T-helper 1 cell treated with Interleukin-12 subunit alpha and Interleukin-12 subunit beta and Interleukin-4 antibody, amounts not matched to agents 30 μg/mL and 1 μg/mL, for 36 hours (primary cell): ENCODE data around the gene B3GALNT1.
A peak's percentile ranks its signal among the peaks of the same experiment; 100 is the strongest.

Experiments used
- H3K27ac Mint-ChIP-seq: one replicate; pipeline ENCODE4 v1.8.0; 2021; ENCODE audit warnings: mild to moderate bottlenecking, mixed read lengths
- H3K27me3 Mint-ChIP-seq: one replicate; pipeline ENCODE4 v1.8.0; 2021; ENCODE audit warnings: low read depth, mixed read lengths
- H3K36me3 Mint-ChIP-seq: one replicate; pipeline ENCODE4 v1.8.0; 2021; ENCODE audit warnings: low read depth, mixed read lengths
- H3K4me1 Mint-ChIP-seq: one replicate; pipeline ENCODE4 v1.8.0; 2021; ENCODE audit warnings: low read depth, mixed read lengths
- H3K4me3 Mint-ChIP-seq: one replicate; pipeline ENCODE4 v1.8.0; 2021; ENCODE audit warnings: mild to moderate bottlenecking, moderate library complexity, mixed read lengths
- H3K9me3 Mint-ChIP-seq: one replicate; pipeline ENCODE4 v1.8.0; 2021; ENCODE audit warnings: mixed read lengths

Gene B3GALNT1, protein sequence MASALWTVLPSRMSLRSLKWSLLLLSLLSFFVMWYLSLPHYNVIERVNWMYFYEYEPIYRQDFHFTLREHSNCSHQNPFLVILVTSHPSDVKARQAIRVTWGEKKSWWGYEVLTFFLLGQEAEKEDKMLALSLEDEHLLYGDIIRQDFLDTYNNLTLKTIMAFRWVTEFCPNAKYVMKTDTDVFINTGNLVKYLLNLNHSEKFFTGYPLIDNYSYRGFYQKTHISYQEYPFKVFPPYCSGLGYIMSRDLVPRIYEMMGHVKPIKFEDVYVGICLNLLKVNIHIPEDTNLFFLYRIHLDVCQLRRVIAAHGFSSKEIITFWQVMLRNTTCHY

DNA sequence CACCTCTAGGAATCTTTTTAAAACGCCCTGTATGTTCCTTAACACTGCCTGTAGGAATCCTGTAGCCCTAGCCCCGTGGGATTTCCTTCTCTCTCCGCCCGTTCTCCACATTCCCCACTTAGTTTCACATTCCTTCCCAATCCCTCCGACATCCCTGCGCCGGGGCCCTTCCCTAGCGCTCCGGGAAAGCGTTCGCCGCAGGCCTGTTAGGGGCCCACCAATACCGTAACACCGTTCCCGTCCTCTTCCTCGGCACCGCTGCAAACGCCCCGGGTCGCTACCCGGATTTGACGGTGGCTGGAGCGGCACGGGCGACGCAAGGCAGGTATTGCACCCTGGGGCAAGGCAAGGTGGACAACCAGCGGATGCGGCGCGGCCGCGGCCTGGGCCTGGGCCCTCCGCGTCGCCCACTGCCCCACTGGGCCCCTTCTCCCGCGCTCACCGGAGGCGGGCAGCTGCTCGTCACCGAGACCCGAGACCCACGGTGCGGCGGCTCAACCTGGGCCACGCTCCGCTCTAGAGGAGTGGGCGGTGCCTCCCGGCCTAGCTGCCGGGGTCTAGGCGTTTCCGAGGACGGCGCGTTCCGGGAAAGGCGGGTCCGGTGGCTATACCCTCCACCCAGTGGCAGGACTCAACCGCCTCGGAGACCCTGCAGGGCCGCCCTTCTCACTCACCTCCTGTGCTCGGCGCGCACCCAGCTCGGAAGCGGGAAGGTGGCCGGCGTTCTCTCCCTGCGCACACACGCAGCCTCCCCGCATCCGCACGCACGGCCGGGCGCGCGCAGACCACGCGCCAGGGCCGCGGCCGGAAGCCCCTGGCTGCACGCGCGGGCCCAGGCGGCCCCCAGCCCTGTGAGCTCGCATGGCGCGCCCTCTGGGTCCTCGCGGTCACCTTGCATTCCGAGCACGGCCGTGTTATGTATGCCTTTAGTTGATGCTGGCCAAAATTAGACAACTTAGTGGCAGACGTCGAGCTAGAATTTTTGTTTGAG is at the start of gene B3GALNT1:
Gene B3GALNT1, minus strand, starts transcription at position 789 of the 991 bp plus-strand sequence. CDS start 18,595 bp downstream, outside the sequence.
- Mint-ChIP-seq H3K4me1 (peaks cover 17% of the 10 kb centered on the region), H3K9me3 (no peaks in the 10 kb centered on the region), H3K27ac (no peak within 1 kb of the TSS), H3K36me3 (peaks cover 5% of the 10 kb centered on the region), H3K4me3 (peak within 1 kb of the TSS; percentile 78), H3K27me3 (peaks cover 27% of the 10 kb centered on the region)

DNA sequence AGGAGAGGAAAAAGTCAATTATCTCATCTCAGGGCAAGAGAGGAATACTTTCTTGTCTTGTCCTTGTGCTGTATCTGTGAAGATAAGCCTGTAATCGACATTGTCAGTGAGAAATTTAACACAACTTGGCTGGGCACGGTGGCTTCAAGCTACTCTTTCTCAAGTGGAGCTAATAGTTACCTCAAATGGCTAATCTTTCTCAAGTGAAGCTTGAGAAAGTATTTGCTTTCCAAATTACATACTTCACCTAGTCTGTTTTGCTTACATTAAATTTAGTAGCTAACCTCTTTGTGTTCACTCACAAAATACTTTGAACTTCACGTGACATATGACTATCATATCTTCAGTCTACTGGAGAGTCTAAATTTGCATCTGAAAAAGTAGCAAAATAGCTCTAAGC is 48.3 kb upstream of the B3GALNT1 start:
- H3K36me3 Mint-ChIP-seq, result no peaks in the 10 kb centered on the region
- no peaks in the 10 kb centered on the region for H3K9me3 Mint-ChIP-seq
- peaks cover 14% of the 10 kb centered on the region for H3K27me3 Mint-ChIP-seq

DNA sequence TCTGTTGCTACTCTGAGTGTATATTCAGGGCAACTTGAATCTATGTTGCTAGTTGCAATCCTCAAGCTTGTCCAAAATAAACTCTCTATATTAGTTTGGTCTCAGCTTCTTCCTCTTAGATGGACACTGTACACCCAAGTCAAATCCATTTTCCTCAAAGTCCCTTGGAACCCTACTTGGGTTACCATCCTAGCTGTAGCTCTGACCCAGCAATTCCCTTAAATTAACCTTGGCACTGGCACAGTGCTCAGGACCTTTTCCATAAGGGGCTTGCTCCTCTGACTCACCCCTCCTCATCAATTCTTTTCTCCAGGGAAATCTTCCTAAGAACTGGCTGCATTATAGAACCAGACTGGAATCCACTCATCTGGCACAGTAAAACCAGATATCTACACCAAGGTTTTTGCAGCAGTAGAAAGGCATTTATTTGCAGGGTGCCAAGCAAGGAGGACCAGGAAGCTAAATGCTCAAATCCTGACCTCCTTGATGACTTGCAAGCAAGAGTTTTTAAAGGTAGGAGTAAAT is 44.9 kb upstream of the B3GALNT1 start:
- H3K9me3 Mint-ChIP-seq, result peaks cover under 1% of the 10 kb centered on the region

More for the DNA sequence above, 48.3 kb upstream of the B3GALNT1 start:
- Mint-ChIP-seq H3K27ac (no peak overlapping the region), H3K4me3 (no peak overlapping the region), H3K4me1 (no peaks in the 10 kb centered on the region)

GRCh38 chr3:161149529-161149928 is 44.4 kb upstream of the B3GALNT1 start:
- peaks cover 9% of the 10 kb centered on the region for H3K27me3 Mint-ChIP-seq
- H3K9me3 Mint-ChIP-seq, result peaks cover 4% of the 10 kb centered on the region
- H3K36me3 Mint-ChIP-seq, result no peaks in the 10 kb centered on the region
- H3K27ac Mint-ChIP-seq, result no peak overlapping the region
- no peak overlapping the region for H3K4me3 Mint-ChIP-seq
- H3K4me1 Mint-ChIP-seq, result no peaks in the 10 kb centered on the region

More for the DNA sequence above, 44.9 kb upstream of the B3GALNT1 start:
- Mint-ChIP-seq H3K4me3 (no peak overlapping the region), H3K27me3 (peaks cover 10% of the 10 kb centered on the region), H3K27ac (no peak overlapping the region), H3K4me1 (no peaks in the 10 kb centered on the region), H3K36me3 (no peaks in the 10 kb centered on the region)

GRCh38 chr3:161148832-161149475 is 43.8 kb upstream of the B3GALNT1 start:
- Mint-ChIP-seq H3K27ac (no peak overlapping the region), H3K4me1 (no peaks in the 10 kb centered on the region), H3K27me3 (peaks cover 7% of the 10 kb centered on the region), H3K4me3 (no peak overlapping the region), H3K9me3 (peaks cover 4% of the 10 kb centered on the region), H3K36me3 (no peaks in the 10 kb centered on the region)

- H3K27ac Mint-ChIP-seq, result no peak overlapping the region
- no peaks in the 10 kb centered on the region for H3K27me3 Mint-ChIP-seq
- H3K4me3 Mint-ChIP-seq, result no peak overlapping the region
- H3K36me3 Mint-ChIP-seq, result no peaks in the 10 kb centered on the region
- H3K4me1 Mint-ChIP-seq, result no peaks in the 10 kb centered on the region
- peaks cover 4% of the 10 kb centered on the region for H3K9me3 Mint-ChIP-seq
Measured at GRCh38 chr3:161142486-161142885, 37.3 kb upstream of the B3GALNT1 start.

DNA sequence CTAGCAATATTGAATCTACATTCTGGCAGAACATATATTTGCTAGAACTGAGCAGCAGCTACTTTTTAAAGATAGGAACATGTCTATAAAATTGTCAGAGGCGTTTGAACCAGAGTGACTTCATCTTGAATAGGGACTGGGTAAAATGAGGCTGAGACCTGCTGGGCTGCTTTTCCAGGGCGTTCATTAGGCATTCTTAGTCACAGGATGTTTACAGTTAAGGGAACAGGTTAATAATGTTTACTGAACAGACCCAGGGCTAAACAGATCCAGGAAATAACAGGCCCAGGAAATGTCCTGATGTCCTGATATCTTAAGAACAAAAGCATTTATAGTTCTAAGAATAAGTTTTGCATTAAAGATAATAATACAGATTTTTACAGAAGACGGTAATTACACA is 34.5 kb upstream of the B3GALNT1 start:
- H3K36me3 Mint-ChIP-seq, result no peaks in the 10 kb centered on the region
- no peaks in the 10 kb centered on the region for H3K4me1 Mint-ChIP-seq
- H3K27ac Mint-ChIP-seq, result no peak overlapping the region
- H3K27me3 Mint-ChIP-seq, result no peaks in the 10 kb centered on the region
- H3K9me3 Mint-ChIP-seq, result peaks cover under 1% of the 10 kb centered on the region
- no peak overlapping the region for H3K4me3 Mint-ChIP-seq

DNA sequence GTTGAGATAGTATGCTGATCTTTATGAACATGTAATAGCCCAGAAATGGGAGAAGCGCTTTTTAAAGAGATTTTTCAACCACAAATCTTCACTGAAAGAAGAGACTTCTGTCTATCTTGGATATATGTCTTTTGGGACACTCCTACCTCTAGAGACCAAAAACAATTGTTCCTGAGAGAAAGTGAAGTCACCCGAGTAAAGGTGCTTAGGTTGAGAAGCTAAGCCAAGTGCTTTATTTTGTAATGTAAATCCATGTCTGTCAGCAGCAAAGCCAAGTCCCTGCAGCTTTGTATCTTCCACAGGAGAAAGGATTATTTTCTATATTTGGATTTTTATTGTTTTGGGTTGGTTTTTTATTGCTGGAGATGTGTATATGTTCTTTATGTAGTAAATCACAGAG is 32.1 kb upstream of the B3GALNT1 start:
- Mint-ChIP-seq H3K36me3 (no peaks in the 10 kb centered on the region), H3K27ac (no peak overlapping the region), H3K9me3 (no peaks in the 10 kb centered on the region), H3K4me1 (no peaks in the 10 kb centered on the region), H3K27me3 (peaks cover 4% of the 10 kb centered on the region), H3K4me3 (no peak overlapping the region)

- H3K4me1 Mint-ChIP-seq, result no peaks in the 10 kb centered on the region
Measured at GRCh38 chr3:161132391-161132790, 27.2 kb upstream of the B3GALNT1 start.

DNA sequence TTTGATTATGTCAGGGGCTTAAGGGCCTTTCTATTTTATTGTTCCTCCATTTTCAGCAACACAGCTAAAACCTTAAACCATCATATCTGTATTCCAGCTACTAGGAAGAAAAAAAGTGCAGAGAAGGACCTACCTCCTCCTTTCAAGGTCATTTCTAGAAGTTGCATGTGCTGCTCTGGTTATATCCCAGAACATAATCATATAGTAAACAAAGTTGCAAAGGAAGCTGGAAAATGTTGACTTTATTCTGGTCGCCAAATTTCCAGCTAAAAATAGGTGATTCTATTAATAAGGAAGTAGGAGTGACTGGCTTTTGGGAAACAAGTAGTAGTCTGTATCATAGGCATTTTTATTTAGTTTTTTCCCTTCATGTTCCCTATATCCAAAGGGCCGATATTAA is 21.3 kb upstream of the B3GALNT1 start:
- Mint-ChIP-seq H3K4me3 (no peak overlapping the region), H3K36me3 (no peaks in the 10 kb centered on the region), H3K27ac (no peak overlapping the region), H3K4me1 (no peaks in the 10 kb centered on the region), H3K27me3 (no peaks in the 10 kb centered on the region), H3K9me3 (peaks cover 18% of the 10 kb centered on the region)

More at GRCh38 chr3:161132391-161132790, 27.2 kb upstream of the B3GALNT1 start:
- Mint-ChIP-seq H3K36me3 (no peaks in the 10 kb centered on the region), H3K9me3 (no peaks in the 10 kb centered on the region), H3K27me3 (peaks cover 4% of the 10 kb centered on the region), H3K27ac (no peak overlapping the region), H3K4me3 (no peak overlapping the region)

GRCh38 chr3:161117646-161118045 is 12.5 kb upstream of the B3GALNT1 start:
- peaks cover 38% of the 10 kb centered on the region for H3K9me3 Mint-ChIP-seq
- no peaks in the 10 kb centered on the region for H3K27me3 Mint-ChIP-seq
- no peak overlapping the region for H3K4me3 Mint-ChIP-seq

GRCh38 chr3:161108840-161109239 is 3.7 kb upstream of the B3GALNT1 start:
- H3K36me3 Mint-ChIP-seq, result peaks cover 5% of the 10 kb centered on the region
- peaks cover 37% of the 10 kb centered on the region for H3K27me3 Mint-ChIP-seq
- no peaks in the 10 kb centered on the region for H3K9me3 Mint-ChIP-seq
- H3K4me1 Mint-ChIP-seq, result peaks cover 17% of the 10 kb centered on the region
- no peak overlapping the region for H3K27ac Mint-ChIP-seq
- no peak overlapping the region for H3K4me3 Mint-ChIP-seq

More at GRCh38 chr3:161117646-161118045, 12.5 kb upstream of the B3GALNT1 start:
- H3K27ac Mint-ChIP-seq, result no peak overlapping the region
- H3K36me3 Mint-ChIP-seq, result peaks cover 1% of the 10 kb centered on the region
- no peaks in the 10 kb centered on the region for H3K4me1 Mint-ChIP-seq

GRCh38 chr3:161107311-161107710 is 2.2 kb upstream of the B3GALNT1 start:
- H3K27ac Mint-ChIP-seq, result no peak overlapping the region
- H3K4me1 Mint-ChIP-seq, result peaks cover 17% of the 10 kb centered on the region
- H3K9me3 Mint-ChIP-seq, result no peaks in the 10 kb centered on the region
- H3K36me3 Mint-ChIP-seq, result peaks cover 5% of the 10 kb centered on the region
- peaks cover 39% of the 10 kb centered on the region for H3K27me3 Mint-ChIP-seq
- H3K4me3 Mint-ChIP-seq, result no peak overlapping the region

- peaks cover 17% of the 10 kb centered on the region for H3K4me1 Mint-ChIP-seq
- H3K4me3 Mint-ChIP-seq, result peak overlapping the region; percentile 78
- no peak overlapping the region for H3K27ac Mint-ChIP-seq
- H3K27me3 Mint-ChIP-seq, result peaks cover 24% of the 10 kb centered on the region
- H3K9me3 Mint-ChIP-seq, result no peaks in the 10 kb centered on the region
- peaks cover 5% of the 10 kb centered on the region for H3K36me3 Mint-ChIP-seq
Measured at GRCh38 chr3:161103776-161104385, 1.3 kb downstream of the B3GALNT1 start.
